Calu3 (cell line): ENCODE data around the gene FRY. TPM values are rescaled to one million over a fixed set of nuclear protein-coding genes. Genes with fewer than 3 reads are reported as not detected.

ENCODE experiments used
- BruUV-seq: library from RNA; stranded (reverse); fragments of 400-500 nt; replicated peaks from 2 replicates; lab custom pipeline; 2021; lab: Mats Ljungman, UMichigan
- CTCF ChIA-PET: fragments of 300-600 bp; sonication (Branson Sonifier 250); formaldehyde crosslinking; loops from one replicate; lab custom pipeline; 2022; ENCODE audit warnings: antibody characterized with exemption; lab: Charles Lee
- DNase-seq: peaks from one replicate; pipeline ENCODE4 v3.0.0; 2022
- H3K27ac Mint-ChIP-seq: one replicate; pipeline ENCODE4 v1.8.0; 2022; ENCODE audit warnings: mixed read lengths; ENCODE audit not compliant: unreplicated experiment
- H3K27me3 Mint-ChIP-seq: one replicate; pipeline ENCODE4 v1.8.0; 2022; ENCODE audit warnings: mixed read lengths; ENCODE audit not compliant: unreplicated experiment
- H3K36me3 Mint-ChIP-seq: one replicate; pipeline ENCODE4 v1.8.0; 2022; ENCODE audit warnings: mild to moderate bottlenecking, moderate library complexity, mixed read lengths; ENCODE audit not compliant: insufficient read depth, unreplicated experiment
- H3K4me1 Mint-ChIP-seq: one replicate; pipeline ENCODE4 v1.8.0; 2022; ENCODE audit warnings: mild to moderate bottlenecking, low read depth, mixed read lengths; ENCODE audit not compliant: unreplicated experiment
- H3K4me3 Mint-ChIP-seq: one replicate; pipeline ENCODE4 v1.8.0; 2022; ENCODE audit warnings: mild to moderate bottlenecking, low read depth, moderate library complexity, mixed read lengths; ENCODE audit not compliant: unreplicated experiment
- H3K9me3 Mint-ChIP-seq: one replicate; pipeline ENCODE4 v1.8.0; 2022; ENCODE audit warnings: low read depth, mixed read lengths; ENCODE audit not compliant: unreplicated experiment
- intact Hi-C: fragments of 100-400 bp; cut with micrococcal nuclease; formaldehyde crosslinking; loops from one replicate; pipeline ENCODE4 v1.10.0; 2022; ENCODE audit not compliant: unreplicated experiment
- total RNA-seq: library from RNA; stranded (reverse); gene quantifications from 2 replicates; pipeline ENCODE4 v1.2.3, GENCODE V29; 2022
- TF ChIP-seq, protein P1 (sequence below): fragments of 200-600 bp; IDR thresholded peaks from one replicate; pipeline ENCODE4 v1.8.0; 2022; ENCODE audit warnings: antibody characterized with exemption; ENCODE audit not compliant: unreplicated experiment

FRY gene
- total RNA-seq, 1 experiment from 2014 or later = 6.2 TPM

- Mint-ChIP-seq H3K9me3 (no peaks in the 10 kb centered on the region), H3K4me3 (no peak overlapping the region), H3K27me3 (no peaks in the 10 kb centered on the region), H3K36me3 (no peaks in the 10 kb centered on the region), H3K27ac (no peak overlapping the region), H3K4me1 (no peaks in the 10 kb centered on the region)
- CTCF ChIA-PET = no interaction called here
- intact Hi-C loops = no loop called here
- no peak for DNase-seq
- TF ChIP-seq, protein P1, sequence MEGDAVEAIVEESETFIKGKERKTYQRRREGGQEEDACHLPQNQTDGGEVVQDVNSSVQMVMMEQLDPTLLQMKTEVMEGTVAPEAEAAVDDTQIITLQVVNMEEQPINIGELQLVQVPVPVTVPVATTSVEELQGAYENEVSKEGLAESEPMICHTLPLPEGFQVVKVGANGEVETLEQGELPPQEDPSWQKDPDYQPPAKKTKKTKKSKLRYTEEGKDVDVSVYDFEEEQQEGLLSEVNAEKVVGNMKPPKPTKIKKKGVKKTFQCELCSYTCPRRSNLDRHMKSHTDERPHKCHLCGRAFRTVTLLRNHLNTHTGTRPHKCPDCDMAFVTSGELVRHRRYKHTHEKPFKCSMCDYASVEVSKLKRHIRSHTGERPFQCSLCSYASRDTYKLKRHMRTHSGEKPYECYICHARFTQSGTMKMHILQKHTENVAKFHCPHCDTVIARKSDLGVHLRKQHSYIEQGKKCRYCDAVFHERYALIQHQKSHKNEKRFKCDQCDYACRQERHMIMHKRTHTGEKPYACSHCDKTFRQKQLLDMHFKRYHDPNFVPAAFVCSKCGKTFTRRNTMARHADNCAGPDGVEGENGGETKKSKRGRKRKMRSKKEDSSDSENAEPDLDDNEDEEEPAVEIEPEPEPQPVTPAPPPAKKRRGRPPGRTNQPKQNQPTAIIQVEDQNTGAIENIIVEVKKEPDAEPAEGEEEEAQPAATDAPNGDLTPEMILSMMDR = no peak
- no TSS peak for BruUV-seq
Observed at GRCh38 chr13:32114284-32114950, 82.8 kb downstream of the FRY start.

- no peaks in the 10 kb centered on the region for H3K27me3 Mint-ChIP-seq
- CTCF ChIA-PET = no interaction called here
- DNase-seq = no peak
- H3K27ac Mint-ChIP-seq = no peak overlapping the region
- TF ChIP-seq, protein P1 = no peak
- H3K4me1 Mint-ChIP-seq = no peaks in the 10 kb centered on the region
- no TSS peak for BruUV-seq
- H3K36me3 Mint-ChIP-seq = no peaks in the 10 kb centered on the region
- H3K9me3 Mint-ChIP-seq = no peaks in the 10 kb centered on the region
- no peak overlapping the region for H3K4me3 Mint-ChIP-seq
- intact Hi-C loops = no loop called here
Observed at GRCh38 chr13:32115066-32115465, 83.5 kb downstream of the FRY start.

DNA sequence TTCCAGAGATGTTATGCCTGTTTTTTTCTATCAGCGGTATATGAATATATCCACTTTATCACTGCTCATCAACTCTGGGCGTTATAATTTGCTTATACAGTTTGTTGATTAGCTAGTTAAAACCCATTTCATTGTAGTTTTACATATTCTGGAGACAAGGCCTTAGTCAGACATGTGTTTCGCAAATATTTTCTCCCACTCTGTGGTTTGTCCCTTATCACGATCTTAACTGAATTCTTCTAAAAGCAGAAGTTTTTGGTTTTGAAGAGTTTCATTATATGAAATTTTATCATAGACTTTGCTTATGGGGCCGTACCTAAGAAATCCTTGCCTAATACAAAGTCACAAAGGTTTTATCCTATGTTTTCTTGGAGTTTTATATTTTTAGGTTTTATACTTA lies 84.6 kb downstream of the FRY start:
- no TSS peak for BruUV-seq
- DNase-seq = no peak
- TF ChIP-seq, protein P1 = no peak
- H3K9me3 Mint-ChIP-seq = no peaks in the 10 kb centered on the region
- H3K27me3 Mint-ChIP-seq = no peaks in the 10 kb centered on the region
- no peak overlapping the region for H3K4me3 Mint-ChIP-seq
- H3K27ac Mint-ChIP-seq = no peak overlapping the region
- CTCF ChIA-PET = no interaction called here
- H3K36me3 Mint-ChIP-seq = no peaks in the 10 kb centered on the region
- no peaks in the 10 kb centered on the region for H3K4me1 Mint-ChIP-seq
- intact Hi-C loops = no loop called here

GRCh38 chr13:32117001-32117400 lies 85.4 kb downstream of the FRY start:
- Mint-ChIP-seq H3K4me3 (no peak overlapping the region), H3K36me3 (no peaks in the 10 kb centered on the region), H3K4me1 (no peaks in the 10 kb centered on the region), H3K27ac (no peak overlapping the region), H3K27me3 (no peaks in the 10 kb centered on the region), H3K9me3 (no peaks in the 10 kb centered on the region)
- no TSS peak for BruUV-seq
- CTCF ChIA-PET = no interaction called here
- TF ChIP-seq, protein P1 = no peak
- intact Hi-C loops = no loop called here
- DNase-seq = no peak
